ENCODE measurements around the gene CFAP54.
"Not testable (repeated sequence)": the region's sequence is repeated elsewhere in the genome, so short reads cannot be mapped to it uniquely, and the experiment has no call there.

Gene CFAP54

GRCh38 chr12:96714199-96714598 lies 224.8 kb downstream of the CFAP54 start:
- Histone ChIP-seq H4K8ac (ENCODE audit: low read depth, low read length) (no peak overlapping the region), H3K4me2 (ENCODE audit: low read length) (no peak overlapping the region), H3K27me3 (ENCODE audit: insufficient read depth, low read length, poor library complexity) (no peaks in the 10 kb centered on the region), H2AK5ac (ENCODE audit: low read length) (no peak overlapping the region), H3K18ac (ENCODE audit: low read length) (no peak overlapping the region), H3K56ac (ENCODE audit: low read length) (no peak overlapping the region), H2BK15ac (replicated peaks; ENCODE audit: low read depth) (no peak overlapping the region), H3K36me3 (ENCODE audit: control insufficient read depth, insufficient read depth, low read length) (no peaks in the 10 kb centered on the region), H3K9ac (ENCODE audit: low read length) (no peak overlapping the region), H3K79me2 (ENCODE audit: control insufficient read depth, insufficient read depth, low read length) (no peaks in the 10 kb centered on the region), H3K4me1 (ENCODE audit: control insufficient read depth, low read depth, low read length) (no peaks in the 10 kb centered on the region), H4K5ac (ENCODE audit: low read length) (no peak overlapping the region), H3K4ac (ENCODE audit: low read depth, low read length) (no peak overlapping the region), H3K79me1 (ENCODE audit: low read length) (no peaks in the 10 kb centered on the region), H3K23ac (ENCODE audit: low read length) (no peak overlapping the region), H3K27ac (ENCODE audit: low read depth, low read length) (no peak overlapping the region), H3K4me3 (ENCODE audit: low read length) (no peak overlapping the region), H2BK5ac (ENCODE audit: low read length) (no peak overlapping the region), H2BK120ac (ENCODE audit: low read depth, low read length) (no peak overlapping the region)
- no peak for DNase-seq
- WGBS (ENCODE audit: extremely low coverage, insufficient coverage, low lambda C conversion rate) = no CpG with 5 or more reads among the region's 3 CpGs

- Histone ChIP-seq H3K79me2 (ENCODE audit: control insufficient read depth, insufficient read depth, low read length) (no peaks in the 10 kb centered on the region), H3K27me3 (ENCODE audit: insufficient read depth, low read length, poor library complexity) (no peaks in the 10 kb centered on the region), H2BK120ac (ENCODE audit: low read depth, low read length) (no peak overlapping the region), H3K9ac (ENCODE audit: low read length) (no peak overlapping the region), H3K4me1 (ENCODE audit: control insufficient read depth, low read depth, low read length) (no peaks in the 10 kb centered on the region), H3K27ac (ENCODE audit: low read depth, low read length) (no peak overlapping the region), H4K5ac (ENCODE audit: low read length) (no peak overlapping the region), H3K56ac (ENCODE audit: low read length) (no peak overlapping the region), H3K79me1 (ENCODE audit: low read length) (no peaks in the 10 kb centered on the region), H3K4me3 (ENCODE audit: low read length) (no peak overlapping the region), H2BK15ac (replicated peaks; ENCODE audit: low read depth) (no peak overlapping the region), H3K23ac (ENCODE audit: low read length) (no peak overlapping the region), H3K18ac (ENCODE audit: low read length) (no peak overlapping the region), H2AK5ac (ENCODE audit: low read length) (no peak overlapping the region), H3K4ac (ENCODE audit: low read depth, low read length) (no peak overlapping the region), H4K8ac (ENCODE audit: low read depth, low read length) (no peak overlapping the region), H3K36me3 (ENCODE audit: control insufficient read depth, insufficient read depth, low read length) (no peaks in the 10 kb centered on the region), H3K4me2 (ENCODE audit: low read length) (no peak overlapping the region), H2BK5ac (ENCODE audit: low read length) (no peak overlapping the region)
- no CpG with 5 or more reads among the region's 5 CpGs for WGBS (ENCODE audit: extremely low coverage, insufficient coverage, low lambda C conversion rate)
- no peak for DNase-seq
Measured at GRCh38 chr12:96719660-96720362, 230.4 kb downstream of the CFAP54 start.

GRCh38 chr12:96720363-96720705 lies 231.0 kb downstream of the CFAP54 start:
- Histone ChIP-seq H3K79me2 (ENCODE audit: control insufficient read depth, insufficient read depth, low read length) (no peaks in the 10 kb centered on the region), H4K5ac (ENCODE audit: low read length) (no peak overlapping the region), H3K4me1 (ENCODE audit: control insufficient read depth, low read depth, low read length) (no peaks in the 10 kb centered on the region), H4K8ac (ENCODE audit: low read depth, low read length) (no peak overlapping the region), H2BK15ac (replicated peaks; ENCODE audit: low read depth) (no peak overlapping the region), H2BK5ac (ENCODE audit: low read length) (no peak overlapping the region), H2AK5ac (ENCODE audit: low read length) (no peak overlapping the region), H3K36me3 (ENCODE audit: control insufficient read depth, insufficient read depth, low read length) (no peaks in the 10 kb centered on the region), H3K9ac (ENCODE audit: low read length) (no peak overlapping the region), H3K56ac (ENCODE audit: low read length) (no peak overlapping the region), H3K4me3 (ENCODE audit: low read length) (no peak overlapping the region), H3K18ac (ENCODE audit: low read length) (no peak overlapping the region), H3K4me2 (ENCODE audit: low read length) (no peak overlapping the region), H3K23ac (ENCODE audit: low read length) (no peak overlapping the region), H3K27me3 (ENCODE audit: insufficient read depth, low read length, poor library complexity) (no peaks in the 10 kb centered on the region), H3K4ac (ENCODE audit: low read depth, low read length) (no peak overlapping the region), H3K27ac (ENCODE audit: low read depth, low read length) (no peak overlapping the region), H3K79me1 (ENCODE audit: low read length) (no peaks in the 10 kb centered on the region), H2BK120ac (ENCODE audit: low read depth, low read length) (no peak overlapping the region)
- no CpG with 5 or more reads among the region's 9 CpGs for WGBS (ENCODE audit: extremely low coverage, insufficient coverage, low lambda C conversion rate)
- DNase-seq = peak; percentile 2

GRCh38 chr12:96729466-96729865 lies 240.1 kb downstream of the CFAP54 start:
- H2BK15ac ChIP-seq (replicated peaks; ENCODE audit: low read depth); H3K4me2 ChIP-seq (ENCODE audit: low read length); H4K5ac ChIP-seq (ENCODE audit: low read length); H2AK5ac ChIP-seq (ENCODE audit: low read length); H3K27me3 ChIP-seq (ENCODE audit: insufficient read depth, low read length, poor library complexity); H2BK120ac ChIP-seq (ENCODE audit: low read depth, low read length); H3K18ac ChIP-seq (ENCODE audit: low read length); H2BK5ac ChIP-seq (ENCODE audit: low read length); H3K4me1 ChIP-seq (ENCODE audit: control insufficient read depth, low read depth, low read length); H3K36me3 ChIP-seq (ENCODE audit: control insufficient read depth, insufficient read depth, low read length); H3K4ac ChIP-seq (ENCODE audit: low read depth, low read length); H3K23ac ChIP-seq (ENCODE audit: low read length); H3K79me1 ChIP-seq (ENCODE audit: low read length); H3K56ac ChIP-seq (ENCODE audit: low read length); DNase-seq; H3K27ac ChIP-seq (ENCODE audit: low read depth, low read length); H3K79me2 ChIP-seq (ENCODE audit: control insufficient read depth, insufficient read depth, low read length); H3K4me3 ChIP-seq (ENCODE audit: low read length); H4K8ac ChIP-seq (ENCODE audit: low read depth, low read length); H3K9ac ChIP-seq (ENCODE audit: low read length): not testable (repeated sequence)
- no CpG with 5 or more reads among the region's 23 CpGs for WGBS (ENCODE audit: extremely low coverage, insufficient coverage, low lambda C conversion rate)

GRCh38 chr12:96729886-96730285 lies 240.5 kb downstream of the CFAP54 start:
- Histone ChIP-seq H3K27me3 (ENCODE audit: insufficient read depth, low read length, poor library complexity) (no peaks in the 10 kb centered on the region), H3K27ac (ENCODE audit: low read depth, low read length) (no peak overlapping the region)
- no CpG with 5 or more reads among the region's 2 CpGs for WGBS (ENCODE audit: extremely low coverage, insufficient coverage, low lambda C conversion rate)

GRCh38 chr12:96743606-96744005 lies 254.2 kb downstream of the CFAP54 start:
- Histone ChIP-seq H3K27me3 (ENCODE audit: insufficient read depth, low read length, poor library complexity) (no peaks in the 10 kb centered on the region), H3K79me2 (ENCODE audit: control insufficient read depth, insufficient read depth, low read length) (no peaks in the 10 kb centered on the region), H2BK15ac (replicated peaks; ENCODE audit: low read depth) (no peak overlapping the region), H3K79me1 (ENCODE audit: low read length) (no peaks in the 10 kb centered on the region), H3K27ac (ENCODE audit: low read depth, low read length) (no peak overlapping the region), H3K4me1 (ENCODE audit: control insufficient read depth, low read depth, low read length) (no peaks in the 10 kb centered on the region), H2AK5ac (ENCODE audit: low read length) (no peak overlapping the region), H3K9ac (ENCODE audit: low read length) (no peak overlapping the region), H3K4me2 (ENCODE audit: low read length) (no peak overlapping the region), H2BK5ac (ENCODE audit: low read length) (no peak overlapping the region), H3K4me3 (ENCODE audit: low read length) (no peak overlapping the region), H4K8ac (ENCODE audit: low read depth, low read length) (no peak overlapping the region), H3K18ac (ENCODE audit: low read length) (no peak overlapping the region), H3K36me3 (ENCODE audit: control insufficient read depth, insufficient read depth, low read length) (no peaks in the 10 kb centered on the region), H3K23ac (ENCODE audit: low read length) (no peak overlapping the region), H3K4ac (ENCODE audit: low read depth, low read length) (no peak overlapping the region), H3K56ac (ENCODE audit: low read length) (no peak overlapping the region), H2BK120ac (ENCODE audit: low read depth, low read length) (no peak overlapping the region), H4K5ac (ENCODE audit: low read length) (no peak overlapping the region)
- WGBS (ENCODE audit: extremely low coverage, insufficient coverage, low lambda C conversion rate) = no CpG with 5 or more reads among the region's 4 CpGs
- no peak for DNase-seq

More at GRCh38 chr12:96729886-96730285, 240.5 kb downstream of the CFAP54 start:
- Histone ChIP-seq H3K36me3 (ENCODE audit: control insufficient read depth, insufficient read depth, low read length) (no peaks in the 10 kb centered on the region), H3K79me2 (ENCODE audit: control insufficient read depth, insufficient read depth, low read length) (no peaks in the 10 kb centered on the region), H2BK120ac (ENCODE audit: low read depth, low read length) (peak overlapping the region; percentile 45), H2AK5ac (ENCODE audit: low read length) (no peak overlapping the region), H3K56ac (ENCODE audit: low read length) (no peak overlapping the region), H3K4me3 (ENCODE audit: low read length) (no peak overlapping the region), H4K8ac (ENCODE audit: low read depth, low read length) (no peak overlapping the region), H3K18ac (ENCODE audit: low read length) (no peak overlapping the region), H2BK5ac (ENCODE audit: low read length) (no peak overlapping the region), H2BK15ac (replicated peaks; ENCODE audit: low read depth) (peak overlapping the region; percentile 57), H3K4ac (ENCODE audit: low read depth, low read length) (no peak overlapping the region), H3K9ac (ENCODE audit: low read length) (no peak overlapping the region), H3K4me1 (ENCODE audit: control insufficient read depth, low read depth, low read length) (no peaks in the 10 kb centered on the region), H4K5ac (ENCODE audit: low read length) (no peak overlapping the region), H3K4me2 (ENCODE audit: low read length) (no peak overlapping the region), H3K23ac (ENCODE audit: low read length) (no peak overlapping the region), H3K79me1 (ENCODE audit: low read length) (no peaks in the 10 kb centered on the region)
- DNase-seq = no peak

All from mesendoderm (in vitro differentiated cells).